HG03442 (cell line): Measurements from ENCODE around the gene ZDHHC11B.
"Not testable (repeated sequence)": the region's sequence is repeated elsewhere in the genome, so short reads cannot be mapped to it uniquely, and the experiment has no call there.

Source experiments
- ATAC-seq: cut with Tn5 transposase; IDR thresholded peaks from one replicate; pipeline ENCODE4 v1.9.1; 2021; ENCODE audit warnings: mild to moderate bottlenecking, moderate library complexity; ENCODE audit not compliant: unreplicated experiment

Gene ZDHHC11B

GRCh38 chr5:691049-691448, 93.5 kb downstream of the ZDHHC11B start:
- not testable (repeated sequence) for ATAC-seq

- not testable (repeated sequence) for ATAC-seq
Observed at GRCh38 chr5:690293-690692, 94.2 kb downstream of the ZDHHC11B start.

GRCh38 chr5:688348-689010, 96.0 kb downstream of the ZDHHC11B start:
- not testable (repeated sequence) for ATAC-seq

GRCh38 chr5:686936-687335, 97.6 kb downstream of the ZDHHC11B start:
- ATAC-seq = not testable (repeated sequence)

- not testable (repeated sequence) for ATAC-seq
Observed at GRCh38 chr5:686172-686523, 98.4 kb downstream of the ZDHHC11B start.

GRCh38 chr5:685262-686171, 99.0 kb downstream of the ZDHHC11B start:
- no peak for ATAC-seq

GRCh38 chr5:684751-685216, 99.7 kb downstream of the ZDHHC11B start:
- no peak for ATAC-seq

GRCh38 chr5:683551-684481, 100.7 kb downstream of the ZDHHC11B start:
- ATAC-seq = no peak

- not testable (repeated sequence) for ATAC-seq
Observed at GRCh38 chr5:682651-683358, 101.7 kb downstream of the ZDHHC11B start.

GRCh38 chr5:682216-682615, 102.3 kb downstream of the ZDHHC11B start:
- not testable (repeated sequence) for ATAC-seq

GRCh38 chr5:681317-682191, 103.0 kb downstream of the ZDHHC11B start:
- ATAC-seq = not testable (repeated sequence)

GRCh38 chr5:680836-681235, 103.7 kb downstream of the ZDHHC11B start:
- ATAC-seq = not testable (repeated sequence)

GRCh38 chr5:680118-680795, 104.3 kb downstream of the ZDHHC11B start:
- not testable (repeated sequence) for ATAC-seq

GRCh38 chr5:679166-679895, 105.2 kb downstream of the ZDHHC11B start:
- ATAC-seq = not testable (repeated sequence)

GRCh38 chr5:678521-678920, 106.0 kb downstream of the ZDHHC11B start:
- not testable (repeated sequence) for ATAC-seq

GRCh38 chr5:677131-678101, 107.1 kb downstream of the ZDHHC11B start:
- ATAC-seq = no peak

GRCh38 chr5:676699-677076, 107.8 kb downstream of the ZDHHC11B start:
- ATAC-seq = no peak
